Stimulated activated naive CD8-positive, alpha-beta T cell treated with anti-CD3 and anti-CD28 coated beads, Interleukin-15, Interleukin-2, amounts not matched to agents 100 ng/mL and 50 ng/mL, for 24 hours (primary cell): Measurements from ENCODE around the gene TAAR1.
A peak's percentile ranks its signal among the peaks of the same experiment; 100 is the strongest.
"Not testable (repeated sequence)": the region's sequence is repeated elsewhere in the genome, so short reads cannot be mapped to it uniquely, and the experiment has no call there.

ENCODE experiments used
- H3K27ac Mint-ChIP-seq: one replicate; pipeline ENCODE4 v1.8.0; 2021; ENCODE audit warnings: mild to moderate bottlenecking, mixed read lengths
- H3K27me3 Mint-ChIP-seq: one replicate; pipeline ENCODE4 v1.8.0; 2021; ENCODE audit warnings: mixed read lengths
- H3K36me3 Mint-ChIP-seq: one replicate; pipeline ENCODE4 v1.8.0; 2021; ENCODE audit warnings: low read depth, mixed read lengths
- H3K4me1 Mint-ChIP-seq: one replicate; pipeline ENCODE4 v1.8.0; 2021; ENCODE audit warnings: low read depth, mixed read lengths
- H3K4me3 Mint-ChIP-seq: one replicate; pipeline ENCODE4 v1.8.0; 2021; ENCODE audit warnings: mild to moderate bottlenecking, mixed read lengths
- H3K9me3 Mint-ChIP-seq: one replicate; pipeline ENCODE4 v1.8.0; 2021; ENCODE audit warnings: mixed read lengths

The TAAR1 gene

GRCh38 chr6:132634796-132635195, 24.2 kb downstream of the TAAR1 start:
- Mint-ChIP-seq H3K4me1 (no peaks in the 10 kb centered on the region), H3K27me3 (peaks cover 55% of the 10 kb centered on the region), H3K4me3 (no peak overlapping the region), H3K36me3 (no peaks in the 10 kb centered on the region), H3K9me3 (peaks cover 6% of the 10 kb centered on the region), H3K27ac (no peak overlapping the region)

GRCh38 chr6:132633362-132633761, 25.6 kb downstream of the TAAR1 start:
- no peaks in the 10 kb centered on the region for H3K36me3 Mint-ChIP-seq
- H3K27ac Mint-ChIP-seq: no peak overlapping the region
- H3K4me3 Mint-ChIP-seq: no peak overlapping the region
- no peaks in the 10 kb centered on the region for H3K4me1 Mint-ChIP-seq
- H3K27me3 Mint-ChIP-seq: peaks cover 54% of the 10 kb centered on the region
- H3K9me3 Mint-ChIP-seq: peaks cover 7% of the 10 kb centered on the region

- Mint-ChIP-seq H3K27me3 (peaks cover 21% of the 10 kb centered on the region), H3K9me3 (peaks cover 7% of the 10 kb centered on the region), H3K4me3 (no peak within 1 kb of the TSS), H3K27ac (no peak within 1 kb of the TSS), H3K4me1 (no peaks in the 10 kb centered on the region), H3K36me3 (no peaks in the 10 kb centered on the region)
Observed at GRCh38 chr6:132624175-132624574, 34.8 kb downstream of the TAAR1 start, which contains the start of gene TAAR2. Gene TAAR2 (minus strand): TSS chr6:132624275. CDS start chr6:132624275, 0 bp downstream.

GRCh38 chr6:132623106-132623845, 35.7 kb downstream of the TAAR1 start:
- Mint-ChIP-seq H3K27ac (no peak overlapping the region), H3K4me3 (no peak overlapping the region), H3K4me1 (no peaks in the 10 kb centered on the region), H3K9me3 (peaks cover 5% of the 10 kb centered on the region), H3K27me3 (peaks cover 19% of the 10 kb centered on the region), H3K36me3 (no peaks in the 10 kb centered on the region)

GRCh38 chr6:132616677-132617076, 42.3 kb downstream of the TAAR1 start:
- Mint-ChIP-seq H3K4me1 (peaks cover 4% of the 10 kb centered on the region), H3K4me3 (no peak overlapping the region), H3K27ac (no peak overlapping the region), H3K27me3 (peaks cover 4% of the 10 kb centered on the region), H3K36me3 (no peaks in the 10 kb centered on the region), H3K9me3 (no peaks in the 10 kb centered on the region)

GRCh38 chr6:132614554-132614953, 44.4 kb downstream of the TAAR1 start:
- Mint-ChIP-seq H3K4me1 (peaks cover 4% of the 10 kb centered on the region), H3K27ac (no peak overlapping the region), H3K4me3 (peak overlapping the region; percentile 54), H3K36me3 (no peaks in the 10 kb centered on the region), H3K27me3 (peaks cover 4% of the 10 kb centered on the region), H3K9me3 (no peaks in the 10 kb centered on the region)

GRCh38 chr6:132612449-132613108, 46.4 kb downstream of the TAAR1 start:
- Mint-ChIP-seq H3K27ac (no peak overlapping the region), H3K4me1 (peaks cover 4% of the 10 kb centered on the region), H3K4me3 (no peak overlapping the region), H3K36me3 (no peaks in the 10 kb centered on the region), H3K9me3 (no peaks in the 10 kb centered on the region), H3K27me3 (no peaks in the 10 kb centered on the region)

GRCh38 chr6:132611616-132612015, 47.4 kb downstream of the TAAR1 start:
- Mint-ChIP-seq H3K36me3 (no peaks in the 10 kb centered on the region), H3K27me3 (no peaks in the 10 kb centered on the region), H3K27ac (no peak overlapping the region), H3K4me1 (peaks cover 4% of the 10 kb centered on the region), H3K9me3 (no peaks in the 10 kb centered on the region), H3K4me3 (no peak overlapping the region)

- no peaks in the 10 kb centered on the region for H3K36me3 Mint-ChIP-seq
Observed at GRCh38 chr6:132607544-132608233, 51.3 kb downstream of the TAAR1 start.

GRCh38 chr6:132604635-132605152, 54.3 kb downstream of the TAAR1 start:
- H3K36me3 Mint-ChIP-seq: no peaks in the 10 kb centered on the region
- H3K27me3 Mint-ChIP-seq: peaks cover 4% of the 10 kb centered on the region
- no peak overlapping the region for H3K27ac Mint-ChIP-seq
- H3K4me3 Mint-ChIP-seq: no peak overlapping the region
- no peaks in the 10 kb centered on the region for H3K9me3 Mint-ChIP-seq
- no peaks in the 10 kb centered on the region for H3K4me1 Mint-ChIP-seq

More at GRCh38 chr6:132607544-132608233, 51.3 kb downstream of the TAAR1 start:
- Mint-ChIP-seq H3K4me1 (no peaks in the 10 kb centered on the region), H3K27me3 (no peaks in the 10 kb centered on the region), H3K9me3 (no peaks in the 10 kb centered on the region), H3K4me3 (no peak overlapping the region), H3K27ac (no peak overlapping the region)

GRCh38 chr6:132600900-132601299, 58.1 kb downstream of the TAAR1 start:
- not testable (repeated sequence) for H3K27ac Mint-ChIP-seq, H3K36me3 Mint-ChIP-seq, H3K4me3 Mint-ChIP-seq, H3K4me1 Mint-ChIP-seq, H3K9me3 Mint-ChIP-seq
- peaks cover 19% of the 10 kb centered on the region for H3K27me3 Mint-ChIP-seq

GRCh38 chr6:132598473-132598872, 60.5 kb downstream of the TAAR1 start:
- Mint-ChIP-seq H3K27me3 (peaks cover 24% of the 10 kb centered on the region), H3K36me3 (no peaks in the 10 kb centered on the region)

GRCh38 chr6:132596201-132596600, 62.8 kb downstream of the TAAR1 start:
- Mint-ChIP-seq H3K4me1 (no peaks in the 10 kb centered on the region), H3K27ac (no peak overlapping the region), H3K4me3 (no peak overlapping the region), H3K9me3 (no peaks in the 10 kb centered on the region), H3K36me3 (no peaks in the 10 kb centered on the region), H3K27me3 (peaks cover 24% of the 10 kb centered on the region)

More at GRCh38 chr6:132598473-132598872, 60.5 kb downstream of the TAAR1 start:
- no peaks in the 10 kb centered on the region for H3K9me3 Mint-ChIP-seq
- no peaks in the 10 kb centered on the region for H3K4me1 Mint-ChIP-seq
- no peak overlapping the region for H3K27ac Mint-ChIP-seq
- H3K4me3 Mint-ChIP-seq: no peak overlapping the region
